SKM-1 treated with dmso at 0.1 percent for 144 hours (cell line): ENCODE data around the gene ZKSCAN2.

Experiments
- DNase-seq: peaks from one replicate; lab custom pipeline; 2025; ENCODE audit not compliant: unreplicated experiment; lab: John Stamatoyannopoulos, UW

ZKSCAN2 gene

DNA sequence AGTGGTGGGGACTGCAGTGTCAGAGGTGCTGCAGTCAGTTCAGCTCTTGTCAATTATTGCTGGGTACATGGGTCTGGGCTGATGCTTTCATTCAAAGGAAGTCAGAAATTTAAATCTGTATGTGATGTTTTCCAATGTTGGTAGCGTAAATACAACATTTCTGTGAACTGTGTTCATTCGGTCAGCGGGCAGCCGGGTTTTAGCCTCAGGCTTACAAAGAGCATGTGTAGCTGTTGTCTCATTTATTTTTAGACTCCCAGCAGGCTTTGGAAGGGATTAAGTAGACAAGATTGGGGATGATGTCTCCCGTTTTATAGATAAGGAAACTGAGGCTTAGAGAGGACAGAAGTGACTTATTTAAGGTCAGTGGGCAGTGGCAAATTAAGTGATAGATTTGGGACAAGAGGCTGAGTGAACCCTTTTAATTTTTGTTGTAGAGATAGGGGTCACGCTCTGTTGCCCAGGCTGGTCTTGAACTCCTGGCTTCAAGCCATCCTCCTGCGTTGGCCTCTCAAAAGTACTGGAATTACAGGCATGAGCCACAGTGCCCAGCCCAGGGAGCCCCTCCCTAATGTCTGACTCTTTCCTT is 32.8 kb downstream of the ZKSCAN2 start:
- no peak for DNase-seq

DNA sequence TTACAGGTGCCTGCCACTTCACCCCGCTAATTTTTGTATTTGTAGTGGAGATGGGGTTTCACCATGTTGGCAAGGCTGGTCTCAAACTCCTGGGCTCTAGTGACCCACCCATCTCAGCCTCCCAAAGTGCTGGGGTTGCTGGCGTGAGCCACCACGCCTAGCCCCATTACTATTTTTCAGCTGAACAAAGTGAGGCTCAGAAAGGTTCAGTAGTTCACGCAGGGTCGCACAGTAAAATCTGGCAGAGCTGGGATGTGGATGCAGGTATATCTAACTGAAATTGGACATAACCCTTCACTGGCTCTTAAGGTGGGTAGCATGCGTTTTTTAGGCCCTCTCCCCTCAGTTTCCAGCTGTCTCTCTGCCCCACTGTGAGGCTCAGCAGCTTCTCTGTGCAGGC is 33.7 kb downstream of the ZKSCAN2 start:
- DNase-seq: no peak

DNA sequence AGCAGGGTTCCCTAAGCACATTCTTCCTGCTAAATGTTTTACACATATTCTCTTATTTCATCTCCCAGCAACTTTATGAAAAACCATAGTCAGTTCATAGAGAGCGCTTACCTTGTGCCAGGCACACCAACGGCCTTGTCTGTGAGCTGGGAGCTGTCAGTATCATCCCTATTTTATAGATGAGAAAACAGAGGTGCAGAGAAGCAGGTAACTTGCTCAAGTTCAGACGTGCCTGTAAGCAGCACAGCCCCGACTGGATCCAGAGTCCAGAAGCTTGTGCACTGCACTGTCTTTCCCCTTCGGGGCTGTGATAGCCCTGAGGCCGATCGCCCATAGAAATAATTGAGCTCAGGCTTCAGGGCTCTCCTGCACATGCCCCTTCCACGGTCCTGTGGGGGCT is 34.7 kb downstream of the ZKSCAN2 start:
- DNase-seq: no peak

DNA sequence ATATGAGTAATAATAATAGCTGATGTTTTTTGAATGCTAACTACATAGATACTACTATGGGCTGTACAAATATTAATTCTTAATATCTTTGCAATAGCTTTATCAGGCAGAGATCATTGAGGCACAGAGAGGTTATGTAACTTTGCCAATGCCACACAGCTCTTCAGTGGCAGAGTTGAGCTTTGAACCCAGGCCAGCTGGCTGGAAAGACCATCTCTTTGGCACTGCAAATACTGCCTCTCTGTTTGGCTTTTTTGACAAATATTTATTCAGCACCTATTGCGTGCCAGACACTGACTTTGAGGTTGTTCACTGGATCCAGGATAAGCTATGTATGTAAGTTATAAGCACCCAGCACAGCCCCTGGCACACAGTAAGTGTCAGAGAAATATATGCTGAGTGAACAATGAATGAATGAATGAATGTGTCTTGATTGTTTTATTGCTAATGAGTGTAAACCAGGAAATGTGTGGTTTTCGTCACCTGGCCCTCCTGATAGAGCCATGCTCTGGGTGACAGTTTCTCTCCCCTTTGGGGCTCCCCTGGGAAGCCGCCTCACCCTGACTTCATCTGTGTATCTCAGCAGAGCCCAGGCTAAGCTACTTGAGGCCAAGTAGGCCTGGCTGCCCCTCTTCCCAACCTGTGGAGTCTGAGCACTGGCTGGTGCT is 38.4 kb downstream of the ZKSCAN2 start:
- DNase-seq: no peak

DNA sequence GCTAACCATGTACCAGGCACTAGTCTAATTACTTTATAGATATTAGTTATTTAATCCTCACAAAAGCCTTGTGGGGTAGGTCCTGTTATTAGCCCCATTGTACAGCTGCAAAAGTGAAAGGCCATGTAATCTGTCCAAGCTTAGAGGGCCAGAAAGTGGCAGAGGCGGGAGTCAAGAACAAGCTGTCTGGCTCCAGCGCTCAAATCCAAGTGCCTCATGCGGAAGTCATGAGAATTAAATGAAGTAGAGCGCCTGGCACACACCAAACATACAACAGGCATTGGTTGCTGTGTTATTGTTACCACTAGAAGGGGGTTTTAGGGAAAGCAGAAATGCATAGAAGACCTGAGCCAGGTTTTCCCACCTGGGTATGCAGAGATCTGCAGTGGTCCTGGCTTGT is 39.7 kb downstream of the ZKSCAN2 start:
- no peak for DNase-seq

DNA sequence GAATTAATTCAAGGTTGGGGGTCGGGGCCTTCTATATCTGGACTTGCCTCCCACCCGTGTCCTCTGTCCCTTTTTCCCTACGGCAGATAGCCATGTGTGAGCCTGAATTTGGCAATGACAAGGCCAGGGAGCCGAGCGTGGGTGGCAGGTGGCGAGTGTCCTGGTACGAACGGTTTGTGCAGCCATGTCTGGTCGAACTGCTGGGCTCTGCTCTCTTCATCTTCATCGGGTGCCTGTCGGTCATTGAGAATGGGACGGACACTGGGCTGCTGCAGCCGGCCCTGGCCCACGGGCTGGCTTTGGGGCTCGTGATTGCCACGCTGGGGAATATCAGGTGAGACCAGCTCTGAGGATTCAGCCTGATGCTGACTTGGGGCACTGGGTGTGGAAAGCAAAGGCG is 40.5 kb downstream of the ZKSCAN2 start:
- no peak for DNase-seq

DNA sequence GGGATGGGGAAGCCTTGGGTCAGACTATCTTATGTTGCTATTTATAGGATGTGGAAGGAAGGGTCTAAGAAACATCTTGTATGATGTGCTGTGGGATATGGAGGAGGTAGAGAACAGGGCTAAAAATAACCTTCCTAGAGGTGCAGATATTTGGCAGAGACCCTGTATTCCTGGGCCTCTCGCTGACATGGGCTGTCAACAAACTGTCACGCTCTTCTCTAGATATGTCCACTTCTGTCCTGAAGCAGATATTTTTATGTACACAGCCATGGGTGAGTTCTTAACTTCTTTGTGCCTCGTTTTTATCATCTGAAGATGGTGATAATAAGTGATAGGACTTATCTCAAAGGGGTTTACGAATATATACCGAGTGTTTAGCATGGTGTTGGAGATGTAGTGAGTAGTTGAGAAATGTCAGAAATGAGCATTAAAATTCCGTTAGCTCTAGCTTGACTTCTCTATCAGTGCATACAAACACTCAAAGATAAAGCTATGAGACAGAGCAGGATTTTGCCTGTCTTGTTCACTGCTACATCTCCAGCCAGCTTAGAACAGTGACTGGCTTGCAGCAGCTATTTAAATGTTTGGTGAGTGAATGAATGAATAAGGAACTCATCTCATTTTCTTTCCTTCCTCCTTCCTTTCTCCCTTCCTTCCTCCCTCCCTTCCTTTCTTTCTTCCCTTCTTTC is 43.8 kb downstream of the ZKSCAN2 start:
- DNase-seq: no peak

DNA sequence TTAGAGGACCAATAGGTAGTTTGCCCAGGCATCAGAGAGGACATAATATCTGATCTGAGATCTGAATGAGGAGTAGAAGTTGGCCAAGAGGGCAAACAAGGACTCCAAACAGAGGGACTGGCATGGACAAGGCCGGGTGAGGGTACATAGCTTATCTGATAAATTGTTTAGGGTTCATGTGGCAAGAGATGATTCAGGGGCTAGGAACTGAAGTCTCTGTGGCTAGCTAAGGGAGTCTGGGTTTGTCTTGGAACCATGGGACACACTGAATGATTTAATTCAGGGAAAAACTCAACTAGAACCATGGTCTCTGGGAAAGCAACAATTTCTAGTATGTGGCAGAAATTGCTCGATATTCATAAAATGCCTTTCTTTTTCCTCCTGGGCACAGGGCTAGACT is 45.0 kb downstream of the ZKSCAN2 start:
- no peak for DNase-seq

DNA sequence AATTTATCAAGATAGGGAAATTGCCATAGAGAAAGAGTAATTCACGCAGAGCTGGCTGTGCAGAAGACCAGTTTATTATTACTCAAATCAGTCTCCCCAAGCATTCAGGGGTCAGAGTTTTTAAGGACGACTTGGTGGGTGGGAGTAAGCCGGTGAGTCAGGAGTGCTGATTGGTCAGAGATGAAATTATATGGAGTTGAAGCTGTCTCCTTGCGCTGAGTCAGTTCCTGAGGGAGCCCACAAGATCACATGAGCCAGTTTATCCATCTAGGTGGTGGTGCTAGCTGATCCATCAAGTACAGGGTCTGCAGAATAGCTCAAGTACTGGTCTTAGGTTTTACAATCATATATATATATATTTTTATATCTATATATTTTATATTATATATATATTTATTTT is 46.9 kb downstream of the ZKSCAN2 start:
- DNase-seq: no peak

DNA sequence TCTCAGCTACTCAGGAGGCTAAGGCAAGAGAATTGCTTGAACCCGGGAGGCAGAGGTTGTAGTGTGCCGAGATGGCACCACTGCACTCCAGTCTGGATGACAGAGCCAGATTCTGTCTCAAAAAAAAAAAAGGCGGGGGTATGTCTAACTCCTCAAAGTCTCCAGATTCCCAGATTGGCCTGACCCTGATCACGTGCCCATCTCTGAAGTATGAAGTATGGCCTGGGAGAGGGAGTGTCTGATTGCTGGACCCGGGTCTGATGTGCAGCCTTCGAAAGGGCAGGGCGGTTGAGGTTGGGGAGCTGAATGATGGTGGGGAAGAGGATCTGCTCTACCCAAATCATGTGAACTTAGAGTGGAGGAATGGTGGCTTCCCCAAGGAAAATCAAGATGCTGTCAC is 58.2 kb downstream of the ZKSCAN2 start:
- DNase-seq: no peak

DNA sequence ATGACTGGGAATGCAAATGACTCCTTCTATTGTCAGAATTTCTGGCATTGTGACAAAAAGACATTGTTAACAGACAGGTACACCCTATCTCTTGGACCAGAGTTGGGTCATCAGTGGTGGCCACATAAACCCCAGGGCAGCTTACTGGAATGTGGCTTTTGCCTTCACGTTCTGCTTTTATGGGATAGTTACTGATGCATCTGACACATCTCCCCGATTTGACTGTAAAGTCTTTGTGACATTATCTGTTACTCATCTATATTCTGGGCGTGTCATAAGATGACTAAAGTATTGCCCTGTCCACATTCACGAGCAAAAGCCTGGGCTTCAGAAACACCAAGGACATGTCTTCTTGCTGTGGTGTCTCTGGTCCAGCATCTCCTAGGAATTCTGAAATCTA is 59.6 kb downstream of the ZKSCAN2 start:
- no peak for DNase-seq

DNA sequence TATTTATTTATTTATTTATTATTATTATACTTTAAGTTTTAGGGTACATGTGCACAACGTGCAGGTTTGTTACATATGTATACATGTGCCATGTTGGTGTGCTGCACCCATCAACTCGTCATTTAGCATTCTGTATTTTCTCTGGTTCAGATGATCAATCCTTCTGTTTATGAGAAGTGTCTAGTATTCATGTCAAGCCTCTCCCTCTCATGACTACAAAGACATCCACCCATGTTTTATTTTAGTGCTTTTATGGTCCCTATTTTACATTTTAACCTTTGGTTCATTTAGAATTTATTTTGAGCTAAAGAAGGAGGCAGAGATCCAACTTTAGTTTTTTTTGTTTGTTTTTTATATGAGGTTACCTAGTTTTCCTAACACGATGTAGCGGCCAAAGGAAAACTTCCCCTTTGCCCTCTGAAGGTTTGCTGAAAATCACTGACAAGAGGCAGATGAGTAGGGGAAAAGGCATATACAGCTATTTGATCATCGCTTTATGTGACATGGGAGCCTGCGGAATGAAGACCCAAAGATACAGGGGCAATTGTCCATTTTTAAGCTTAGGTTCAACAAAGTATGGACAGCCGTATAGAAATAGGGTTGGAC is 63.3 kb downstream of the ZKSCAN2 start:
- DNase-seq: no peak

DNA sequence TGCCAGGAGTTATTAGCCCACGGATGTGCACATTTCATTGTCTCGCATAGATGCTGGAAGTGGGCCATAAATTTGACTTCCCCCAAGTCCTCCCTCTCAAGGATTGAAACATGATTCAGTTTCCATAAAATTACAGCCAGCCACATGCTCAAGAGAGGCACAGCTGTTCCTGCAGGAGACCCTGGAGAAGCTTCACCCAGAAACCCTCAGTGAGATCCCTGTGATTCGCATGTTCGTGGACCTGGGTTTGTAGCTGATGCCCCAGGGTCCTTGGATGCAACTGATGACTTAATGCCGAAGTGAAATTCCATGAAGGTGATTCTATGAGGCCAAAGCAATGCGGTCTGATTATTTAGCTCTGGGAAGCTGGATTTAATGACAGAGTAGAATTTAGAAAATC is 65.5 kb downstream of the ZKSCAN2 start:
- no peak for DNase-seq

DNA sequence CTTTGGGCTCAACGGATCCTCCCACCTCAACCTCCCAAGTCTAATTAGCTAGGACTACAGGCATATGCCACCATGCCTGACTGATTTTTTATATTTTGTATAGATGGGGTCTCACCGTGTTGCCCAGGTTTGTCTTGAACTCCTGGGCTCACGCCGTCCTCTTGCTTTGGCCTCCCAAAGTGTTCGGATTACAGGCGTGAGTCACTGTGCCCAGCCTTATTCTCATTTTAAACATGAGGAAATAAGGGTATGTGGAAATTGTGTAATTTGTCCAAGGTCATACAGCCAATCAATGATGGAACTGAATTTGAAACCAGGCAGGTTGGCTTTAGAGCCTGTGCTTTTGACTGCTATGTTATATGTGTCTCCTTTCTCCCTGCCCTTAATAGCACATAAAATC is 68.3 kb downstream of the ZKSCAN2 start:
- DNase-seq: no peak

DNA sequence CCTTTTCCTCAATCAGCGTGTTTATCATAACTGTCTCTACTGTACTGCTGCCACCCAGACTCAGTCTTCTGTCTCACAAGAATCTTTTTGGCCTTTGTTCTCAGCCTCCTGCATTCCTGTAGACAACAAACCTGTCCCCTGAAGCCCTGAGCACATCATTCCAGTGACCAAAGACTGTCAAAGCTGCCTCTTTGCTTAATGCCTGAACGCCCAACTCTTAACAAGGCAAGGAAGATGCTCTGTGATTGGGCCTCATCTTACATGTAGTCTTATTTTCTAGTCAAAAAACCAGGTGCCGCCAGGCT is 70.2 kb downstream of the ZKSCAN2 start:
- DNase-seq: no peak
